Hippocampal formation (tissue), 2 donors: ENCODE results near the gene POLR3K.

Source experiments
- DNase-seq, 2 donors: peaks; one replicate each; lab custom pipeline; 2025; lab: John Stamatoyannopoulos, UW

The POLR3K gene

GRCh38 chr16:78444-79150 lies 25.2 kb upstream of the POLR3K start:
- DNase-seq = no peak

- peak; percentile 63 to 70 for DNase-seq
These were observed 24.5 kb upstream of the POLR3K start, which contains the start of gene MPG for GRCh38 chr16:77807-78443. TSS of gene MPG (plus strand) at chr16:78225. CDS start at chr16:78310, 85 bp downstream.

- DNase-seq = peak in 1 of 2 donors; percentile 54
These were observed 23.9 kb upstream of the POLR3K start for GRCh38 chr16:77273-77806.

- DNase-seq = no peak
These were observed 23.3 kb upstream of the POLR3K start for GRCh38 chr16:76535-77272.

GRCh38 chr16:75580-76501 lies 22.4 kb upstream of the POLR3K start:
- no peak for DNase-seq

- DNase-seq = no peak
These were observed 21.4 kb upstream of the POLR3K start for GRCh38 chr16:74747-75334.

- DNase-seq = no peak
These were observed 20.8 kb upstream of the POLR3K start for GRCh38 chr16:74051-74746.

GRCh38 chr16:72561-73548 lies 19.4 kb upstream of the POLR3K start, which contains the start of gene RHBDF1:
TSS of gene RHBDF1 (minus strand) at chr16:72631. CDS start at chr16:65015, 7,616 bp downstream.
- DNase-seq = no peak

- no peak for DNase-seq
These were observed 18.4 kb upstream of the POLR3K start for GRCh38 chr16:71540-72401.

- no peak for DNase-seq
These were observed 17.8 kb upstream of the POLR3K start for GRCh38 chr16:71210-71539.

- DNase-seq = no peak
These were observed 15.8 kb upstream of the POLR3K start for GRCh38 chr16:69181-69580.

GRCh38 chr16:67884-68789 lies 14.7 kb upstream of the POLR3K start:
- no peak for DNase-seq

- no peak for DNase-seq
These were observed 13.9 kb upstream of the POLR3K start for GRCh38 chr16:67183-67791.

GRCh38 chr16:66309-67182 lies 13.1 kb upstream of the POLR3K start:
- no peak for DNase-seq

GRCh38 chr16:65745-66144 lies 12.3 kb upstream of the POLR3K start:
- peak; percentile 57 to 78 for DNase-seq

- no peak for DNase-seq
These were observed 11.5 kb upstream of the POLR3K start for GRCh38 chr16:64914-65255.
